Nephron (organoid): Measurements from ENCODE around the gene RAPSN.
A peak's percentile ranks its signal among the peaks of the same experiment; 100 is the strongest.

ENCODE experiments used
- H3K27ac Mint-ChIP-seq, 3 experiments: 2 replicates each; pipeline ENCODE4 v1.8.0; 2020; ENCODE audit warnings: mixed read lengths in 3 of 3, mild to moderate bottlenecking in 2 of 3, moderate library complexity in 1 of 3
- H3K27me3 Mint-ChIP-seq: 2 replicates; pipeline ENCODE4 v1.8.0; 2021; ENCODE audit warnings: low read depth, mild to moderate bottlenecking, moderate library complexity, mixed read lengths
- H3K36me3 Mint-ChIP-seq: 2 replicates; pipeline ENCODE4 v1.8.0; 2020; ENCODE audit warnings: low read depth, mixed read lengths
- H3K4me1 Mint-ChIP-seq: 2 replicates; pipeline ENCODE4 v1.8.0; 2020; ENCODE audit warnings: mixed read lengths
- H3K4me3 Mint-ChIP-seq, 3 experiments: 2 replicates each; pipeline ENCODE4 v1.8.0; 2020; ENCODE audit warnings: mild to moderate bottlenecking in 3 of 3, mixed read lengths in 3 of 3, moderate library complexity in 2 of 3
- H3K9me3 Mint-ChIP-seq: 2 replicates; pipeline ENCODE4 v1.8.0; 2020; ENCODE audit warnings: mixed read lengths
- CTCF ChIP-seq, 3 experiments: fragments of 200-600 bp; sonication (generic); IDR thresholded peaks; one replicate each; pipeline ENCODE4 v1.5.0; 2021; ENCODE audit warnings: antibody characterized with exemption in 3 of 3; ENCODE audit not compliant: unreplicated experiment in 3 of 3

The RAPSN gene

DNA sequence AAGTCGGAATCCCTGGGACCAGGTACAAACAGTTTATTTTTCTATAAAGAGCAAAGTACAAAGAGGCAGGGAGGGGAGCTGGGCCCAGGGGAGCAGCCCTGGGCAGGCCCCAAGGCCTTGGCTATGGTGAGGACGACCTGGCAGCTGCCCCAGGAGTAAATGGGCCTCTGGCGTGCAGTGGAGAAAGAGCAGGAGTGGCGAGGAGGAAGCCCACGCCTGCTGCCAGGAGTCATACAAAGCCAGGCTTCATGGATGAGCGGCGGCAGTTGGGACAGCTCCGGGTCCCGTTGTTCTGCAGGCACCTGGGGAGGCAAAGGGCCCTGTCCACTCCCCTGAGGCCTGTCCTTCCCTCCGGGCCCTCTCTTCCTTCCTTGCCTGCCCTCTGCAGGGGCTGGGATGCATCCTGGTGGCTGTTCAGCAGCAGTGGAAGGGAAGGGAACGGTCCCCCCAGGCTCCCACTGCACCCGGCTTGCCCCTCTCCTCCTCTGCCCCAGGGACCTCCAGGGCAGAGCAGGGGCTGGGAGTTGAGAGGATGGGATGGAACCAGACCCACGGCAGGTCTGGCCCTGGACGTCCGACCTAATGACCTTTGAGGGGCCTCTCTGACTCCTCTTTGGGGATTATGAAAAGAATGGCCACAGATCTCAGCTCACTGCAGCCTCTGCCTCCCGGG lies 11.1 kb downstream of the RAPSN start:
- H3K27me3 Mint-ChIP-seq: no peaks in the 10 kb centered on the region
- H3K27ac Mint-ChIP-seq: peak overlapping the region; percentile 42 to 81 (median 81)
- H3K4me1 Mint-ChIP-seq: peaks cover 18% of the 10 kb centered on the region

GRCh38 chr11:47437218-47437745 lies 11.7 kb downstream of the RAPSN start:
- Mint-ChIP-seq H3K4me3 (no peak overlapping the region), H3K27me3 (no peaks in the 10 kb centered on the region), H3K4me1 (peaks cover 19% of the 10 kb centered on the region), H3K27ac (peak overlapping the region; percentile 42 to 81 (median 81)), H3K9me3 (no peaks in the 10 kb centered on the region), H3K36me3 (no peaks in the 10 kb centered on the region)
- TF ChIP-seq CTCF (IDR thresholded peaks at IDR 0.05; ENCODE audit: unreplicated experiment in 3 of 3): no peak

More for the DNA sequence above, 11.1 kb downstream of the RAPSN start:
- H3K36me3 Mint-ChIP-seq: no peaks in the 10 kb centered on the region
- H3K4me3 Mint-ChIP-seq: no peak overlapping the region
- TF ChIP-seq CTCF (IDR thresholded peaks at IDR 0.05; ENCODE audit: unreplicated experiment in 3 of 3): no peak
- no peaks in the 10 kb centered on the region for H3K9me3 Mint-ChIP-seq

DNA sequence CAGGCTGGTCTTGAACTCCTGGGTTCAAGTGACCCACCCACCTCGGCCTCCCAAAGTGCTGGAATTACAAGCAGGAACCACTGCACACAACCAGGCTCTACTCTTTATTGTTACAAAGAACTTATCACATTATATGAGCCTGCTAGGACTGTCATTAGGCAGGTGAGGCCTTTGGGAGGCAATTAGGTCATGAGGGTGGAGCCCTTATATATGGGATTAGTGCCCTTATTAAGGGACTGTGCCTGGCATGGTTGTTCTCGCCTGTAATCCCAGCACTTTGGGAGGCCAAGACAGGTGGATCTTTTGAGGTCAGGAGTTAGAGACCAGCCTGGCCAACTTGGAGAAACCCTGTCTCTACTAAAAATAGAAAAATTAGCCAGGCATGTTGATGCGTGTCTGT lies 12.2 kb downstream of the RAPSN start:
- Mint-ChIP-seq H3K36me3 (no peaks in the 10 kb centered on the region), H3K4me3 (no peak overlapping the region), H3K4me1 (peaks cover 19% of the 10 kb centered on the region), H3K27me3 (no peaks in the 10 kb centered on the region), H3K9me3 (no peaks in the 10 kb centered on the region), H3K27ac (no peak overlapping the region)
- TF ChIP-seq CTCF (IDR thresholded peaks at IDR 0.05; ENCODE audit: unreplicated experiment in 3 of 3): no peak

- H3K9me3 Mint-ChIP-seq: no peaks in the 10 kb centered on the region
- H3K36me3 Mint-ChIP-seq: no peaks in the 10 kb centered on the region
- H3K4me1 Mint-ChIP-seq: peaks cover 19% of the 10 kb centered on the region
- no peak for TF ChIP-seq CTCF (IDR thresholded peaks at IDR 0.05; ENCODE audit: unreplicated experiment in 3 of 3)
- no peaks in the 10 kb centered on the region for H3K27me3 Mint-ChIP-seq
- no peak overlapping the region for H3K4me3 Mint-ChIP-seq
- H3K27ac Mint-ChIP-seq: peak overlapping the region in 1 of 3 experiments; percentile 42
Observed at GRCh38 chr11:47435687-47436086, 13.2 kb downstream of the RAPSN start.

GRCh38 chr11:47434011-47434786 lies 14.7 kb downstream of the RAPSN start:
- Mint-ChIP-seq H3K27me3 (no peaks in the 10 kb centered on the region), H3K27ac (peak overlapping the region in 2 of 3 experiments; percentile 90 to 92), H3K4me1 (peaks cover 19% of the 10 kb centered on the region), H3K4me3 (no peak overlapping the region), H3K9me3 (no peaks in the 10 kb centered on the region), H3K36me3 (no peaks in the 10 kb centered on the region)
- TF ChIP-seq CTCF (IDR thresholded peaks at IDR 0.05; ENCODE audit: unreplicated experiment in 3 of 3): no peak
